K562 (cell line): Measurements from ENCODE around the gene LAMTOR4. TPM values are rescaled to one million over a fixed set of nuclear protein-coding genes. Genes with fewer than 3 reads are reported as not detected.

ENCODE experiments used
- CCAR2 ChIP-seq: fragments of 200-400 bp; formaldehyde crosslinking; IDR thresholded peaks from 2 replicates; pipeline ENCODE4 v1.6.1; 2017; ENCODE audit warnings: mild to moderate bottlenecking, low read depth, low read length
- DEAF1 ChIP-seq: fragments of 450-650 bp; formaldehyde crosslinking; IDR thresholded peaks from 2 replicates; pipeline ENCODE4 v1.4.0; 2020; ENCODE audit warnings: mild to moderate bottlenecking, moderate library complexity
- FOXA3 ChIP-seq, 2 experiments: fragments of 450-650 bp in 1 of 2; sonication (generic) in 1 of 2; formaldehyde crosslinking; IDR thresholded peaks in 1 of 2; conservative IDR thresholded peaks in 1 of 2; 2 replicates each; pipeline versions ENCODE4 v1.4.0 to v1.8.0; 2020 to 2022; ENCODE audit warnings: mild to moderate bottlenecking in 2 of 2, missing genetic modification reagents in 1 of 2
- FOXP1 ChIP-seq: sonication (generic); formaldehyde crosslinking; IDR thresholded peaks from 2 replicates; pipeline ENCODE4 v1.8.0; 2022; ENCODE audit warnings: mild to moderate bottlenecking, missing genetic modification reagents
- IFI16 ChIP-seq: fragments of 250-450 bp; sonication (Bioruptor Pico); IDR thresholded peaks from 2 replicates; pipeline ENCODE4 v2.1.2; 2022; ENCODE audit warnings: mild to moderate bottlenecking, inconsistent platforms
- KDM4B ChIP-seq, 2 experiments: fragments of 450-650 bp in 1 of 2; sonication (generic) in 1 of 2; IDR thresholded peaks; 2 replicates each; pipeline ENCODE4 v1.6.1; 2016 to 2017; ENCODE audit warnings: borderline replicate concordance in 2 of 2, antibody characterized with exemption in 1 of 2, low read depth in 1 of 2, mild to moderate bottlenecking in 1 of 2
- NCOA4 ChIP-seq: fragments of 450-650 bp; IDR thresholded peaks from 2 replicates; pipeline ENCODE4 v1.6.1; 2018; ENCODE audit warnings: mild to moderate bottlenecking; ENCODE audit not compliant: partially characterized antibody
- NFIX ChIP-seq: fragments of 250-450 bp; sonication (Bioruptor Pico); IDR thresholded peaks from 2 replicates; pipeline ENCODE4 v1.4.0; 2020; ENCODE audit warnings: low read depth, mild to moderate bottlenecking, moderate library complexity
- NR2C2 ChIP-seq, 2 experiments: fragments of 200-800 bp in 1 of 2; sonication (Bioruptor generic) in 1 of 2; sonication (generic) in 1 of 2; formaldehyde crosslinking in 1 of 2; IDR thresholded peaks; 2 replicates each; pipeline versions ENCODE4 v1.6.1 to v1.8.0; 2016 to 2022; ENCODE audit warnings: mild to moderate bottlenecking in 1 of 2, missing compliant biosample characterization in 1 of 2, missing genetic modification characterization in 1 of 2, missing genetic modification reagents in 1 of 2
- PHF20 ChIP-seq: fragments of 450-650 bp; IDR thresholded peaks from 2 replicates; pipeline ENCODE4 v1.6.1; 2018; ENCODE audit not compliant: partially characterized antibody
- RHOXF2B ChIP-seq: fragments of 250-450 bp; sonication (Bioruptor Pico); conservative IDR thresholded peaks from 2 replicates; pipeline ENCODE4 v1.5.1; 2021
- SETDB1 ChIP-seq: IDR thresholded peaks from one replicate; pipeline ENCODE4 v1.6.1; 2012; ENCODE audit warnings: low read length, control low read depth, inconsistent platforms
- SIN3A ChIP-seq, 2 experiments: fragments of 150-350 bp in 1 of 2; IDR thresholded peaks; 2 replicates each; pipeline ENCODE4 v1.6.1; 2011 to 2016; ENCODE audit warnings: borderline replicate concordance in 2 of 2, low read depth in 2 of 2, low read length in 2 of 2, mild to moderate bottlenecking in 2 of 2, moderate library complexity in 2 of 2; ENCODE audit not compliant: control insufficient read depth in 1 of 2
- SMAD2 ChIP-seq: fragments of 150-350 bp; IDR thresholded peaks from 2 replicates; pipeline ENCODE4 v1.6.1; 2014; ENCODE audit warnings: low read depth, mild to moderate bottlenecking, low read length
- SNRNP70 ChIP-seq: fragments of 200-400 bp; formaldehyde crosslinking; optimal IDR thresholded peaks from 2 replicates; pipeline ENCODE3; 2017; ENCODE audit warnings: low read depth, low read length
- TCFL5 ChIP-seq: fragments of 250-450 bp; sonication (Bioruptor Pico); conservative IDR thresholded peaks from 2 replicates; pipeline ENCODE4 v1.6.1; 2021; ENCODE audit warnings: mild to moderate bottlenecking, moderate library complexity, matching md5 sums
- THRAP3 ChIP-seq: fragments of 450-650 bp; IDR thresholded peaks from 2 replicates; pipeline ENCODE4 v1.6.1; 2016; ENCODE audit warnings: mild to moderate bottlenecking, inconsistent platforms, borderline replicate concordance
- ZNF280B ChIP-seq: fragments of 250-450 bp; sonication (Bioruptor Pico); IDR thresholded peaks from 2 replicates; pipeline ENCODE4 v1.5.1; 2021; ENCODE audit warnings: mild to moderate bottlenecking
- ZNF561 ChIP-seq: fragments of 450-650 bp; formaldehyde crosslinking; conservative IDR thresholded peaks from 2 replicates; pipeline ENCODE4 v1.4.0; 2020; ENCODE audit warnings: mild to moderate bottlenecking, moderate library complexity
- polyA plus RNA-seq, 8 experiments: library from polyadenylated mRNA; depleted of rRNA in 4 of 8; stranded (reverse) in 5 of 8; unstranded in 3 of 8; fragments of >200 nt; fragmentation: Nextera tagmentation in 2 of 8; fragmentation: Illumina TruSeq in 1 of 8; extraction: Ambion mirVana in 2 of 8; extraction: Trizol in 1 of 8; gene quantifications; 2 replicates each; pipeline versions ENCODE4 v1.2.1 to v1.2.3, GENCODE V29; 2011 to 2014; ENCODE audit warnings: inconsistent platforms in 1 of 8, missing spikeins in 1 of 8
- total RNA-seq, 7 experiments: library from RNA; depleted of rRNA in 6 of 7; stranded (reverse); fragments of >200 nt in 6 of 7; fragmentation: Illumina TruSeq in 2 of 7; extraction: Trizol in 2 of 7; gene quantifications; 2 replicates each; pipeline versions ENCODE4 v1.2.1 to v1.2.3, GENCODE V29; 2011 to 2021; ENCODE audit warnings: low replicate concordance in 1 of 7
- TF ChIP-seq, protein P1 (sequence below): fragments of 200-800 bp; sonication (Bioruptor generic); IDR thresholded peaks from 2 replicates; pipeline ENCODE4 v1.6.1; 2017; ENCODE audit warnings: missing genetic modification characterization, missing compliant biosample characterization
- TF ChIP-seq, protein P2 (sequence below): fragments of 450-650 bp; IDR thresholded peaks from 2 replicates; pipeline ENCODE4 v1.6.1; 2018; ENCODE audit warnings: mild to moderate bottlenecking, low read depth; ENCODE audit not compliant: partially characterized antibody

LAMTOR4 gene
- total and polyA plus RNA-seq, 9 of the 15 experiments (the other 6 are each of a cell fraction or from before 2014, with no cell fraction given) = 79.6 to 314 (median 195) TPM

GRCh38 chr7:100127866-100128636, 20.7 kb upstream of the LAMTOR4 start (continued):
- TF ChIP-seq RHOXF2B (CRISPR knock-in tag) = no peak
- TF ChIP-seq ZNF280B (CRISPR knock-in tag) = no peak
- no peak for TF ChIP-seq IFI16 (CRISPR knock-in tag)
- no peak for TF ChIP-seq TCFL5 (CRISPR knock-in tag)
- no peak for TF ChIP-seq CCAR2
- TF ChIP-seq DEAF1 = no peak
- TF ChIP-seq FOXP1 (CRISPR knock-in tag) = no peak
- TF ChIP-seq, protein P1, sequence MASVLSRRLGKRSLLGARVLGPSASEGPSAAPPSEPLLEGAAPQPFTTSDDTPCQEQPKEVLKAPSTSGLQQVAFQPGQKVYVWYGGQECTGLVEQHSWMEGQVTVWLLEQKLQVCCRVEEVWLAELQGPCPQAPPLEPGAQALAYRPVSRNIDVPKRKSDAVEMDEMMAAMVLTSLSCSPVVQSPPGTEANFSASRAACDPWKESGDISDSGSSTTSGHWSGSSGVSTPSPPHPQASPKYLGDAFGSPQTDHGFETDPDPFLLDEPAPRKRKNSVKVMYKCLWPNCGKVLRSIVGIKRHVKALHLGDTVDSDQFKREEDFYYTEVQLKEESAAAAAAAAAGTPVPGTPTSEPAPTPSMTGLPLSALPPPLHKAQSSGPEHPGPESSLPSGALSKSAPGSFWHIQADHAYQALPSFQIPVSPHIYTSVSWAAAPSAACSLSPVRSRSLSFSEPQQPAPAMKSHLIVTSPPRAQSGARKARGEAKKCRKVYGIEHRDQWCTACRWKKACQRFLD (CRISPR knock-in tag) = peak; percentile 64; the same call in 1 of the 2 replicates
- no peak for TF ChIP-seq NFIX (CRISPR knock-in tag)
- TF ChIP-seq KDM4B (IDR thresholded peaks at IDR 0.05; ENCODE audit: borderline replicate concordance in 2 of 2, low read depth in 1 of 2) = no peak
- no peak for TF ChIP-seq PHF20
- TF ChIP-seq NR2C2 (CRISPR knock-in tag; IDR thresholded peaks at IDR 0.05) = no peak
- TF ChIP-seq NR2C2 (tag; IDR thresholded peaks at IDR 0.05) = no peak
- no peak for TF ChIP-seq NCOA4
- no peak for TF ChIP-seq ZNF561 (CRISPR knock-in tag)
- TF ChIP-seq SNRNP70 = no peak
- no peak for TF ChIP-seq SETDB1
- TF ChIP-seq FOXA3 (CRISPR knock-in tag; conservative IDR thresholded peaks at IDR 0.05 in 1 of 2, IDR thresholded peaks at IDR 0.05 in 1 of 2) = no peak
- TF ChIP-seq, protein P2, sequence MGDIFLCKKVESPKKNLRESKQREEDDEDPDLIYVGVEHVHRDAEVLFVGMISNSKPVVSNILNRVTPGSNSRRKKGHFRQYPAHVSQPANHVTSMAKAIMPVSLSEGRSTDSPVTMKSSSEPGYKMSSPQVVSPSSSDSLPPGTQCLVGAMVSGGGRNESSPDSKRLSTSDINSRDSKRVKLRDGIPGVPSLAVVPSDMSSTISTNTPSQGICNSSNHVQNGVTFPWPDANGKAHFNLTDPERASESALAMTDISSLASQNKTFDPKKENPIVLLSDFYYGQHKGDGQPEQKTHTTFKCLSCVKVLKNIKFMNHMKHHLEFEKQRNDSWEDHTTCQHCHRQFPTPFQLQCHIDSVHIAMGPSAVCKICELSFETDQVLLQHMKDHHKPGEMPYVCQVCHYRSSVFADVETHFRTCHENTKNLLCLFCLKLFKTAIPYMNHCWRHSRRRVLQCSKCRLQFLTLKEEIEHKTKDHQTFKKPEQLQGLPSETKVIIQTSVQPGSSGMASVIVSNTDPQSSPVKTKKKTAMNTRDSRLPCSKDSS = no peak
- TF ChIP-seq SIN3A (IDR thresholded peaks at IDR 0.05; ENCODE audit: borderline replicate concordance in 2 of 2, control insufficient read depth in 1 of 2, low read depth in 2 of 2, low read length in 2 of 2) = no peak
- no peak for TF ChIP-seq SMAD2
- no peak for TF ChIP-seq THRAP3
